IPS-20b (cell line): ENCODE measurements around the gene VPS13D.

ENCODE experiments used
- H3K27ac ChIP-seq: one replicate; pipeline ENCODE4 v1.5.1; 2013; ENCODE audit warnings: low read length
- H3K27me3 ChIP-seq: 2 replicates; pipeline ENCODE4 v1.6.1; 2013; ENCODE audit warnings: mild to moderate bottlenecking, low read length, inconsistent platforms; ENCODE audit not compliant: insufficient read depth
- H3K36me3 ChIP-seq: 2 replicates; pipeline ENCODE4 v1.6.1; 2013; ENCODE audit warnings: low read depth, mild to moderate bottlenecking, inconsistent platforms, low read length, moderate library complexity; ENCODE audit not compliant: insufficient read depth
- H3K4me1 ChIP-seq: 2 replicates; pipeline ENCODE4 v1.6.1; 2013; ENCODE audit warnings: mild to moderate bottlenecking, control low read depth, inconsistent platforms, low read length, moderate library complexity; ENCODE audit not compliant: insufficient read depth
- H3K4me3 ChIP-seq: 2 replicates; pipeline ENCODE4 v1.5.1; 2013; ENCODE audit warnings: mild to moderate bottlenecking, low read length, inconsistent platforms
- H3K9ac ChIP-seq: 2 replicates; pipeline ENCODE4 v1.6.1; 2013; ENCODE audit warnings: low read depth, mild to moderate bottlenecking, inconsistent platforms, low read length, moderate library complexity
- H3K9me3 ChIP-seq: 2 replicates; pipeline ENCODE4 v1.6.1; 2013; ENCODE audit warnings: mild to moderate bottlenecking, low read depth, low read length, inconsistent platforms; ENCODE audit not compliant: insufficient read depth

The VPS13D gene

GRCh38 chr1:12201352-12202189, 28.3 kb upstream of the VPS13D start:
- Histone ChIP-seq H3K9me3 (no peaks in the 10 kb centered on the region), H3K27ac (no peak overlapping the region), H3K4me3 (no peak overlapping the region), H3K9ac (no peak overlapping the region), H3K27me3 (no peaks in the 10 kb centered on the region), H3K36me3 (no peaks in the 10 kb centered on the region), H3K4me1 (no peaks in the 10 kb centered on the region; the same call in 1 of the 2 replicates)

- no peaks in the 10 kb centered on the region for H3K36me3 ChIP-seq
- no peak overlapping the region for H3K27ac ChIP-seq
- H3K4me1 ChIP-seq, result no peaks in the 10 kb centered on the region; the same call in 1 of the 2 replicates
- H3K9ac ChIP-seq, result no peak overlapping the region
- H3K4me3 ChIP-seq, result no peak overlapping the region
- H3K27me3 ChIP-seq, result no peaks in the 10 kb centered on the region
- no peaks in the 10 kb centered on the region for H3K9me3 ChIP-seq
These were observed 27.7 kb upstream of the VPS13D start for GRCh38 chr1:12202190-12202497.

GRCh38 chr1:12202577-12202976, 27.3 kb upstream of the VPS13D start:
- no peaks in the 10 kb centered on the region; the same call in 1 of the 2 replicates for H3K4me1 ChIP-seq
- no peak overlapping the region for H3K27ac ChIP-seq
- H3K27me3 ChIP-seq, result no peaks in the 10 kb centered on the region
- no peak overlapping the region for H3K4me3 ChIP-seq
- no peaks in the 10 kb centered on the region for H3K9me3 ChIP-seq
- H3K36me3 ChIP-seq, result no peaks in the 10 kb centered on the region
- H3K9ac ChIP-seq, result no peak overlapping the region

GRCh38 chr1:12203216-12204007, 26.4 kb upstream of the VPS13D start:
- H3K9ac ChIP-seq, result no peak overlapping the region
- H3K27ac ChIP-seq, result no peak overlapping the region
- H3K27me3 ChIP-seq, result no peaks in the 10 kb centered on the region
- no peak overlapping the region for H3K4me3 ChIP-seq
- H3K4me1 ChIP-seq, result no peaks in the 10 kb centered on the region; the same call in 1 of the 2 replicates
- H3K36me3 ChIP-seq, result no peaks in the 10 kb centered on the region
- H3K9me3 ChIP-seq, result no peaks in the 10 kb centered on the region

GRCh38 chr1:12204140-12204539, 25.7 kb upstream of the VPS13D start:
- Histone ChIP-seq H3K9me3 (no peaks in the 10 kb centered on the region), H3K4me1 (no peaks in the 10 kb centered on the region; the same call in 1 of the 2 replicates), H3K36me3 (no peaks in the 10 kb centered on the region), H3K9ac (no peak overlapping the region), H3K4me3 (no peak overlapping the region), H3K27ac (no peak overlapping the region), H3K27me3 (no peaks in the 10 kb centered on the region)

GRCh38 chr1:12204754-12205658, 24.8 kb upstream of the VPS13D start:
- Histone ChIP-seq H3K4me3 (no peak overlapping the region), H3K36me3 (no peaks in the 10 kb centered on the region), H3K27ac (no peak overlapping the region), H3K9ac (no peak overlapping the region), H3K27me3 (no peaks in the 10 kb centered on the region), H3K9me3 (no peaks in the 10 kb centered on the region), H3K4me1 (no peaks in the 10 kb centered on the region; the same call in 1 of the 2 replicates)

- H3K9me3 ChIP-seq, result no peaks in the 10 kb centered on the region
- no peak overlapping the region for H3K9ac ChIP-seq
- no peaks in the 10 kb centered on the region for H3K27me3 ChIP-seq
- H3K4me1 ChIP-seq, result no peaks in the 10 kb centered on the region; the same call in 1 of the 2 replicates
- no peaks in the 10 kb centered on the region for H3K36me3 ChIP-seq
- no peak overlapping the region for H3K4me3 ChIP-seq
- H3K27ac ChIP-seq, result no peak overlapping the region
These were observed 23.6 kb upstream of the VPS13D start for GRCh38 chr1:12206238-12206637.

GRCh38 chr1:12206792-12207424, 22.9 kb upstream of the VPS13D start:
- H3K9ac ChIP-seq, result no peak overlapping the region
- H3K4me1 ChIP-seq, result no peaks in the 10 kb centered on the region; the same call in 1 of the 2 replicates

GRCh38 chr1:12208271-12208670, 21.6 kb upstream of the VPS13D start:
- no peak overlapping the region for H3K9ac ChIP-seq
- no peak overlapping the region for H3K4me3 ChIP-seq
- no peaks in the 10 kb centered on the region for H3K9me3 ChIP-seq
- no peak overlapping the region for H3K27ac ChIP-seq
- H3K4me1 ChIP-seq, result no peaks in the 10 kb centered on the region
- H3K36me3 ChIP-seq, result no peaks in the 10 kb centered on the region
- H3K27me3 ChIP-seq, result no peaks in the 10 kb centered on the region

More at GRCh38 chr1:12206792-12207424, 22.9 kb upstream of the VPS13D start:
- H3K4me3 ChIP-seq, result no peak overlapping the region
- no peak overlapping the region for H3K27ac ChIP-seq
- no peaks in the 10 kb centered on the region for H3K27me3 ChIP-seq
- no peaks in the 10 kb centered on the region for H3K36me3 ChIP-seq
- H3K9me3 ChIP-seq, result no peaks in the 10 kb centered on the region

GRCh38 chr1:12208764-12209494, 20.9 kb upstream of the VPS13D start:
- Histone ChIP-seq H3K4me3 (no peak overlapping the region), H3K9ac (no peak overlapping the region), H3K36me3 (no peaks in the 10 kb centered on the region), H3K9me3 (no peaks in the 10 kb centered on the region), H3K27me3 (no peaks in the 10 kb centered on the region), H3K4me1 (no peaks in the 10 kb centered on the region), H3K27ac (no peak overlapping the region)
